Loucy (cell line): ENCODE data around the gene MBNL1.

Experiments
- EZH2phosphoT487 ChIP-seq: fragments of 200-600 bp; IDR thresholded peaks from 2 replicates; pipeline ENCODE4 v1.6.1; 2018; ENCODE audit warnings: antibody characterized with exemption, mild to moderate bottlenecking, moderate library complexity, borderline replicate concordance
- TF ChIP-seq, protein P1 (sequence below): fragments of 200-600 bp; sonication (generic); conservative IDR thresholded peaks from 2 replicates; pipeline ENCODE4 v1.5.1; 2014; ENCODE audit warnings: mild to moderate bottlenecking, antibody characterized with exemption, low read length

DNA sequence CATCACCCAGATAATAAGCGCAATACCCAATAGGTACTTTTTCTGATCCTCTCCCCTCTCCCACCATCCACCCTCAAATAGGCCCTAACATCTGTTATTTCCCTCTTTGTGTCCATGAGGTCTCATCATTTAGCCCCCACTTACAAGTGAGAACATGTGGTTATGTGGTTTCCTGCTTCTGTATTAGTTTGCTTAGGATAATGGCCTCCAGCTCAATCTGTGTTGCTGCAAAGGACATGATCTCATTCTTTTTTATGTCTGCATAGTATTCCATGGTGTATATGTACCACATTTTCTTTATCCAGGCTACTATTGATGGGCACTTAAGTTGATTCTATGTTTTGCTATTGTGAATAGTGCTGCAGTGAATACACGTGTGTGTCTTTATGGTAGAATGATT lies 165.4 kb downstream of the MBNL1 start:
- TF ChIP-seq, protein P1, sequence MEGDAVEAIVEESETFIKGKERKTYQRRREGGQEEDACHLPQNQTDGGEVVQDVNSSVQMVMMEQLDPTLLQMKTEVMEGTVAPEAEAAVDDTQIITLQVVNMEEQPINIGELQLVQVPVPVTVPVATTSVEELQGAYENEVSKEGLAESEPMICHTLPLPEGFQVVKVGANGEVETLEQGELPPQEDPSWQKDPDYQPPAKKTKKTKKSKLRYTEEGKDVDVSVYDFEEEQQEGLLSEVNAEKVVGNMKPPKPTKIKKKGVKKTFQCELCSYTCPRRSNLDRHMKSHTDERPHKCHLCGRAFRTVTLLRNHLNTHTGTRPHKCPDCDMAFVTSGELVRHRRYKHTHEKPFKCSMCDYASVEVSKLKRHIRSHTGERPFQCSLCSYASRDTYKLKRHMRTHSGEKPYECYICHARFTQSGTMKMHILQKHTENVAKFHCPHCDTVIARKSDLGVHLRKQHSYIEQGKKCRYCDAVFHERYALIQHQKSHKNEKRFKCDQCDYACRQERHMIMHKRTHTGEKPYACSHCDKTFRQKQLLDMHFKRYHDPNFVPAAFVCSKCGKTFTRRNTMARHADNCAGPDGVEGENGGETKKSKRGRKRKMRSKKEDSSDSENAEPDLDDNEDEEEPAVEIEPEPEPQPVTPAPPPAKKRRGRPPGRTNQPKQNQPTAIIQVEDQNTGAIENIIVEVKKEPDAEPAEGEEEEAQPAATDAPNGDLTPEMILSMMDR = no peak
- no peak for TF ChIP-seq EZH2phosphoT487
